ENCODE measurements around the gene MTMR10. TPM values are rescaled to one million over a fixed set of nuclear protein-coding genes. Genes with fewer than 3 reads are reported as not detected.

MTMR10 gene
- polyA plus RNA-seq, 1 experiment = 13.7 TPM

- no peak overlapping the region for H3K4me3 ChIP-seq (ENCODE audit: low read depth, low read length)
- H3K36me3 ChIP-seq (ENCODE audit: control insufficient read depth, insufficient read depth, low read length) = no peaks in the 10 kb centered on the region
- ChIA-PET POLR2A (no interaction called here), CTCF (interaction anchor here (0.6 kb wide), 1 partner anchor 12 kb away, joined by 3 read pairs; no protein-coding TSS in a partner anchor)
- DNase-seq (ENCODE audit: low read depth) = no peak
- TF ChIP-seq, protein P1, sequence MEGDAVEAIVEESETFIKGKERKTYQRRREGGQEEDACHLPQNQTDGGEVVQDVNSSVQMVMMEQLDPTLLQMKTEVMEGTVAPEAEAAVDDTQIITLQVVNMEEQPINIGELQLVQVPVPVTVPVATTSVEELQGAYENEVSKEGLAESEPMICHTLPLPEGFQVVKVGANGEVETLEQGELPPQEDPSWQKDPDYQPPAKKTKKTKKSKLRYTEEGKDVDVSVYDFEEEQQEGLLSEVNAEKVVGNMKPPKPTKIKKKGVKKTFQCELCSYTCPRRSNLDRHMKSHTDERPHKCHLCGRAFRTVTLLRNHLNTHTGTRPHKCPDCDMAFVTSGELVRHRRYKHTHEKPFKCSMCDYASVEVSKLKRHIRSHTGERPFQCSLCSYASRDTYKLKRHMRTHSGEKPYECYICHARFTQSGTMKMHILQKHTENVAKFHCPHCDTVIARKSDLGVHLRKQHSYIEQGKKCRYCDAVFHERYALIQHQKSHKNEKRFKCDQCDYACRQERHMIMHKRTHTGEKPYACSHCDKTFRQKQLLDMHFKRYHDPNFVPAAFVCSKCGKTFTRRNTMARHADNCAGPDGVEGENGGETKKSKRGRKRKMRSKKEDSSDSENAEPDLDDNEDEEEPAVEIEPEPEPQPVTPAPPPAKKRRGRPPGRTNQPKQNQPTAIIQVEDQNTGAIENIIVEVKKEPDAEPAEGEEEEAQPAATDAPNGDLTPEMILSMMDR (IDR thresholded peaks at IDR 0.05; ENCODE audit: insufficient read depth, low read depth, low read length) = no peak
- H3K27me3 ChIP-seq (ENCODE audit: control insufficient read depth, insufficient read depth, low read length) = no peaks in the 10 kb centered on the region
These were observed 12.8 kb upstream of the MTMR10 start for GRCh38 chr15:31004220-31004733.

DNA sequence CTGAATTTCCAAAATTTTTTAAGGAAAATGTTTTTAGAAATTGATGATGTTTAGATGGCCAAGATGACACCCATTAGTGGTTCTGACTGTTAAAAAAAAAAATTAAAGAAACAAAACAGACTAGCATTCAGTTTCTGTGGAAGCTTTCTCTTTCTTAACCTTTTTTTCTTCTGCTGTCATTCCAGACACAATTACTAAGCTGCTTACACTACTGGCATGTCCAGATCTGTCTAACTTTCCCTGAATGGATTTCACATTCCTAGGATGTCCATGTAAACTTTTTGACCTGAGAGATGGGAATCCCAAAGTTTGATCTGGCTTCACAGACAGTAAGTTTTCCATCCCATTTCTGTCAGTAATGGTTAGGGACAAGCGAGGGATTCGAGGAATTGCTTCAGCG lies 10.3 kb upstream of the MTMR10 start:
- POLR2A ChIA-PET = no interaction called here
- no peak for DNase-seq (ENCODE audit: low read depth)
- Histone ChIP-seq H3K27me3 (ENCODE audit: control insufficient read depth, insufficient read depth, low read length) (no peaks in the 10 kb centered on the region), H3K36me3 (ENCODE audit: control insufficient read depth, insufficient read depth, low read length) (no peaks in the 10 kb centered on the region), H3K4me3 (ENCODE audit: low read depth, low read length) (no peak overlapping the region)
- CTCF ChIA-PET = interaction anchor here (0.6 to 1.0 kb wide), 2 partner anchors 129 to 1724 kb away, joined by 3 read pairs; no protein-coding TSS in a partner anchor
- TF ChIP-seq, protein P1 (IDR thresholded peaks at IDR 0.05; ENCODE audit: insufficient read depth, low read depth, low read length) = no peak

GRCh38 chr15:30999729-31000128 lies 8.3 kb upstream of the MTMR10 start:
- POLR2A ChIA-PET = no interaction called here
- no peak overlapping the region for H3K4me3 ChIP-seq (ENCODE audit: low read depth, low read length)
- CTCF ChIA-PET = no interaction called here
- H3K36me3 ChIP-seq (ENCODE audit: control insufficient read depth, insufficient read depth, low read length) = no peaks in the 10 kb centered on the region
- no peaks in the 10 kb centered on the region for H3K27me3 ChIP-seq (ENCODE audit: control insufficient read depth, insufficient read depth, low read length)
- DNase-seq (ENCODE audit: low read depth) = no peak
- TF ChIP-seq, protein P1 (IDR thresholded peaks at IDR 0.05; ENCODE audit: insufficient read depth, low read depth, low read length) = no peak

DNA sequence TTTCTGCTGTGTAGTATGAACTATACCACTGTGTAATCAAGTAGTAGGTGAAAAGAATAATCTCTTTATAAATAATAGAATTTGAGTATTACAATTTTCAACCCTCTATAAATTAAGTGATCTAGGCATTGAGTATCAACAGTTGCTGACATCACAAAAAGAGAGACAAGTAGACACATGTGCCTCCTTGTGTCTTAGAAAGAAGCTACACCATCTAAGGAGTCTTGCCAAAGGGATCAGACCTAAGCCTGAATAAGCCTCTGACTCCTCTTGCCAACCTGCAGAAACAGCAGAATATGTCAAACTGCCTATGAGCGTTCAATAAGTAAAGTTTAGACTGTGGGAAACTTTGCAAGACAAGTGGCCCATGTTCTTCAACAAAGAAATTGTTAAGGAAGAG lies 5.8 kb upstream of the MTMR10 start:
- POLR2A ChIA-PET = no interaction called here
- no peaks in the 10 kb centered on the region for H3K36me3 ChIP-seq (ENCODE audit: control insufficient read depth, insufficient read depth, low read length)
- CTCF ChIA-PET = no interaction called here
- no peaks in the 10 kb centered on the region for H3K27me3 ChIP-seq (ENCODE audit: control insufficient read depth, insufficient read depth, low read length)
- H3K4me3 ChIP-seq (ENCODE audit: low read depth, low read length) = no peak overlapping the region
- no peak for DNase-seq (ENCODE audit: low read depth)
- TF ChIP-seq, protein P1 (IDR thresholded peaks at IDR 0.05; ENCODE audit: insufficient read depth, low read depth, low read length) = no peak

DNA sequence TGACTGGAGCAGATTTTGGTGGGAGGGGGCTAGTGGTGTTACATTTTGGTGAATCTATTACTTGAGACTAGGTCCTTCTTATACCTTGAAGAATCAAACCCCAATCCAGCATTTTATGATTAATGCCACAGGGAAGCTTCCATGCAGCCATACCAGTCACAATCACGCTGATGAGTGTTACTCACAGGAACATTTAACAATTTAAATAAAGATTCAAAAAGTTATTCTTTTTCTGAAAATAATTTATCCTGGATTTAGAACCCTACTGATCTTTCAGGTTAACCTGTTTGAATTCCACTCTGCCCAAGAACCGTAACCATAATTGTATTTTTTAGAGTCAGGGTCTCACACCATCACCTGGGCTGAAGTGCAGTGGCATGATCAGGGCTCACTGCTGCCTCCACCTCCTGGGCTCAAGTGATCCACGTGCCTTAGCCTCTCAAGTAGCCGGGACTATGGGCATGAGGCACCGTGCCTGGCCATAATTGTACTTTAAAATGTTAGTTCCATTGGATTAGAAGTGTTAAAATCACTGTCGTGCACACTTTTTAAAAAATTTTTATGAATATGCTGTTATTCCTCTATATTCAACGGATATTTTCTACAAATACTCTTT lies 929 bp upstream of the MTMR10 start:
- Histone ChIP-seq H3K36me3 (ENCODE audit: control insufficient read depth, insufficient read depth, low read length) (no peaks in the 10 kb centered on the region), H3K4me3 (ENCODE audit: low read depth, low read length) (peak overlapping the region; percentile 82), H3K27me3 (ENCODE audit: control insufficient read depth, insufficient read depth, low read length) (no peaks in the 10 kb centered on the region)
- CTCF ChIA-PET = no interaction called here
- TF ChIP-seq, protein P1 (IDR thresholded peaks at IDR 0.05; ENCODE audit: insufficient read depth, low read depth, low read length) = no peak
- DNase-seq (ENCODE audit: low read depth) = no peak
- POLR2A ChIA-PET = no interaction called here
